GM18508 (cell line): ENCODE data around the gene TPRG1.

ENCODE experiments used
- ATAC-seq: cut with Tn5 transposase; IDR thresholded peaks from one replicate; pipeline ENCODE4 v1.9.1; 2021; ENCODE audit warnings: moderate number of reproducible peaks; ENCODE audit not compliant: insufficient read depth, unreplicated experiment

Gene TPRG1

GRCh38 chr3:189342811-189343210 lies 171.0 kb downstream of the TPRG1 start:
- no peak for ATAC-seq

GRCh38 chr3:189344996-189345395 lies 173.2 kb downstream of the TPRG1 start:
- no peak for ATAC-seq

GRCh38 chr3:189349772-189350171 lies 178.0 kb downstream of the TPRG1 start:
- no peak for ATAC-seq

- no peak for ATAC-seq
Measured at GRCh38 chr3:189353318-189353965, 181.7 kb downstream of the TPRG1 start.

- no peak for ATAC-seq
Measured at GRCh38 chr3:189353988-189354889, 182.5 kb downstream of the TPRG1 start.

- ATAC-seq: no peak
Measured at GRCh38 chr3:189355115-189355480, 183.3 kb downstream of the TPRG1 start.

GRCh38 chr3:189355481-189356201 lies 183.9 kb downstream of the TPRG1 start:
- ATAC-seq: no peak

GRCh38 chr3:189360291-189360690 lies 188.5 kb downstream of the TPRG1 start:
- no peak for ATAC-seq

- no peak for ATAC-seq
Measured at GRCh38 chr3:189361103-189361835, 189.5 kb downstream of the TPRG1 start.

- ATAC-seq: no peak
Measured at GRCh38 chr3:189363590-189364255, 192.0 kb downstream of the TPRG1 start.

GRCh38 chr3:189365609-189366564 lies 194.1 kb downstream of the TPRG1 start:
- no peak for ATAC-seq

GRCh38 chr3:189368384-189368783 lies 196.6 kb downstream of the TPRG1 start:
- no peak for ATAC-seq

GRCh38 chr3:189369636-189370035 lies 197.9 kb downstream of the TPRG1 start:
- ATAC-seq: no peak

GRCh38 chr3:189372243-189372642 lies 200.5 kb downstream of the TPRG1 start:
- no peak for ATAC-seq
